Ishikawa (cell line): ENCODE measurements around the gene ZNF687.

ENCODE experiments used
- CEBPB ChIP-seq: IDR thresholded peaks from 2 replicates; pipeline ENCODE4 v1.6.1; 2012
- CREB1 ChIP-seq: IDR thresholded peaks from 2 replicates; pipeline ENCODE4 v1.6.1; 2012; ENCODE audit warnings: low read depth
- EGR1 ChIP-seq: IDR thresholded peaks from 2 replicates; pipeline ENCODE4 v1.6.1; 2012
- FOXM1 ChIP-seq: IDR thresholded peaks from 2 replicates; pipeline ENCODE4 v1.6.1; 2012; ENCODE audit warnings: low read depth, borderline replicate concordance
- USF1 ChIP-seq: IDR thresholded peaks from 2 replicates; pipeline ENCODE4 v1.6.1; 2012

GRCh38 chr1:151265446-151266236, 16.5 kb upstream of the ZNF687 start:
- TF ChIP-seq FOXM1: no peak
- no peak for TF ChIP-seq EGR1
- no peak for TF ChIP-seq CEBPB
- TF ChIP-seq USF1: no peak
- TF ChIP-seq CREB1: no peak
